GM23248 (cell line): Measurements from ENCODE around the gene ZNF334. TPM values are rescaled to one million over a fixed set of nuclear protein-coding genes. Genes with fewer than 3 reads are reported as not detected.

Experiments used
- DNase-seq: peaks from one replicate; pipeline ENCODE4 v3.0.0-alpha.2; 2015
- H2AFZ ChIP-seq: fragments of 200-600 bp; sonication (generic); 2 replicates; pipeline ENCODE4 v1.6.1; 2016; ENCODE audit warnings: antibody characterized with exemption
- H3F3A ChIP-seq: fragments of 200-600 bp; sonication (generic); 2 replicates; pipeline ENCODE4 v1.6.1; 2016; ENCODE audit warnings: mild to moderate bottlenecking, antibody characterized with exemption, mixed run types; ENCODE audit not compliant: insufficient read depth
- H3K27ac ChIP-seq: fragments of 200-600 bp; sonication (generic); 2 replicates; pipeline ENCODE4 v1.5.1; 2016; ENCODE audit warnings: mild to moderate bottlenecking
- H3K27me3 ChIP-seq: fragments of 200-600 bp; sonication (generic); replicated peaks from 2 replicates; pipeline ENCODE4 v1.6.1; 2016; ENCODE audit warnings: mild to moderate bottlenecking; ENCODE audit not compliant: insufficient read depth
- H3K36me3 ChIP-seq: fragments of 200-600 bp; sonication (generic); 2 replicates; pipeline ENCODE4 v1.6.1; 2016; ENCODE audit warnings: low read depth, mild to moderate bottlenecking
- H3K4me1 ChIP-seq: fragments of 200-600 bp; sonication (generic); 2 replicates; pipeline ENCODE4 v1.6.1; 2016; ENCODE audit warnings: mild to moderate bottlenecking; ENCODE audit not compliant: insufficient read depth
- H3K4me2 ChIP-seq: fragments of 200-600 bp; sonication (generic); one replicate; pipeline ENCODE4 v1.6.1; 2016; ENCODE audit warnings: mild to moderate bottlenecking; ENCODE audit not compliant: unreplicated experiment
- H3K4me3 ChIP-seq: fragments of 200-600 bp; sonication (generic); 2 replicates; pipeline ENCODE4 v1.5.1; 2016; ENCODE audit warnings: mild to moderate bottlenecking
- H3K79me2 ChIP-seq: fragments of 200-600 bp; sonication (generic); 2 replicates; pipeline ENCODE4 v1.6.1; 2016; ENCODE audit warnings: mild to moderate bottlenecking; ENCODE audit not compliant: insufficient read depth
- H3K9ac ChIP-seq: fragments of 200-600 bp; sonication (generic); 2 replicates; pipeline ENCODE4 v1.6.1; 2016; ENCODE audit warnings: mild to moderate bottlenecking
- H3K9me2 ChIP-seq: fragments of 200-600 bp; sonication (generic); 2 replicates; pipeline ENCODE4 v1.6.1; 2016; ENCODE audit warnings: mixed run types, mild to moderate bottlenecking, moderate library complexity; ENCODE audit not compliant: insufficient read depth
- H3K9me3 ChIP-seq: fragments of 200-600 bp; sonication (generic); one replicate; pipeline ENCODE4 v1.6.1; 2017; ENCODE audit warnings: low read depth
- H4K20me1 ChIP-seq: fragments of 200-600 bp; sonication (generic); 2 replicates; pipeline ENCODE4 v1.6.0; 2016; ENCODE audit not compliant: insufficient read depth
- EZH2 ChIP-seq: fragments of 200-600 bp; sonication (generic); IDR thresholded peaks from 2 replicates; pipeline ENCODE4 v1.6.1; 2018; ENCODE audit warnings: antibody characterized with exemption, mild to moderate bottlenecking; ENCODE audit not compliant: insufficient read depth, poor library complexity, severe bottlenecking
- EZH2phosphoT487 ChIP-seq: fragments of 200-600 bp; sonication (generic); IDR thresholded peaks from 2 replicates; pipeline ENCODE4 v1.6.1; 2018; ENCODE audit warnings: antibody characterized with exemption, moderate library complexity, mild to moderate bottlenecking, low read depth; ENCODE audit not compliant: insufficient read depth
- WGBS, 2 experiments: methylation state at CpG; one replicate each; pipeline ENCODE4 v1.1.6; 2015 to 2017; ENCODE audit warnings: low lambda C conversion rate in 2 of 2, low coverage in 1 of 2; ENCODE audit errors: missing lambda C conversion rate in 2 of 2; 5-methylcytosine and 5-hydroxymethylcytosine counted together
- in situ Hi-C: fragments of 300-500 bp; cut with MboI; formaldehyde crosslinking; loops from 2 replicates; pipeline ENCODE4 v1.15.0; 2020
- polyA plus RNA-seq: library from polyadenylated mRNA; unstranded; fragments of >200 nt; fragmentation: Nextera tagmentation; extraction: Ambion mirVana; gene quantifications from 2 replicates; pipeline ENCODE4 v1.2.1, GENCODE V29; 2016
- total RNA-seq: library from RNA; depleted of rRNA; stranded (reverse); fragments of >200 nt; shearing (Covaris generic); gene quantifications from 2 replicates; pipeline ENCODE4 v1.2.3, GENCODE V29; 2014; rRNA removed

The ZNF334 gene
- total RNA-seq (1.4 TPM in 2 replicates), polyA plus RNA-seq (1.1 and 1.2 TPM in 2 replicates)

DNA sequence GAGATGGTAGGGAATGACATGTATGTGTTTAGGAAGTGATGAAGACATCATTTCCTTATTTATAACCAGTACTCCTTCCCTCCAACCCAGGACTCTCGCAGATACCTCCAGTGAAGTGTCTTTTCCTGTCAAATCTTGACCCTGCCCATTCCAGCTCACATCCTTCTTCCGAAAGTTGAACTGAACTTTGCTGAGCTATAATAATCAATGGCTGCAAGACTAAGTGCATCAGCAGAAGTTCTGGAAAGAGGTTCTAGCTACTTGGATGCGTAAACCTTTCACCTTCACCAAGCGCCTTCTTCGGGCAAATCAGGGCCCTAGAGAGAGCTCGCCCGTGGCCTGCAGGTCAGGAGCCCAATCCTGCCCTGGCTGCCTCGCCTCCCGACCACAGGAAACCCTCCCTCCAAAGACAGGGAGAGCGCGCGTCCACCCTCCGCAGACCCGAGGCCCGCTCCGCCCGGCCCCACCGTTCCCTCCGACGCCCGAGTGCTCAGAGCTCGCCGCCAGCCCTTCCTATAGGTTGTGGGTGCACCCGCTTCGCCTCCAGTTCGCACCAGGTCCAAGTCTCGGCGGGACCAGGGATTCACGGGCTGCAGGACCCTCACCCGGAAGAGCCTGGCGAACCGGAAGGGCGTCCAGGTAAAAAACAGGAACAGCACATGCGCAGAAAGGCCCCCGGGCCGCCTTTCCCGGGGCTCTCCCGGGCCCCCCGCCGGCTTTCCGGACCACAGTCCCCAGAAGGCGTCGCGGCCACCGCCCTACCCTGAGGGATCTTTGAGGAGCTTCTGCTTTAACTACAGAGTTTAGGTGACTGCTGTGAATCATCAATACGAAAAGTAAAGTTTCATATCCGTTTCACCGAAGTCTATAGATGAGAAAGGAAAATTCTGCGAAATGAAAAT, at the start of gene ZNF334:
Gene ZNF334, minus strand, starts transcription at position 617 of the 902 bp plus-strand sequence. CDS start 1,457 bp downstream, outside the sequence.
- peak within 1 kb of the TSS; percentile 90 for H2AFZ ChIP-seq
- H3K4me1 ChIP-seq, result no peaks in the 10 kb centered on the region
- no peaks in the 10 kb centered on the region for H3K36me3 ChIP-seq
- no peaks in the 10 kb centered on the region for H3K9me3 ChIP-seq
- peak within 1 kb of the TSS; percentile 74 for H3K4me3 ChIP-seq
- H3K9me2 ChIP-seq, result no peaks in the 10 kb centered on the region
- H3K79me2 ChIP-seq, result no peaks in the 10 kb centered on the region
- in situ Hi-C loops, result no loop called here
- no peaks in the 10 kb centered on the region; the same call in 1 of the 2 replicates for H3K27me3 ChIP-seq
- DNase-seq, result peak; percentile 37
- peak within 1 kb of the TSS; percentile 72 for H3K4me2 ChIP-seq
- no peaks in the 10 kb centered on the region for H4K20me1 ChIP-seq
- H3K9ac ChIP-seq, result peak within 1 kb of the TSS; percentile 63
- TF ChIP-seq EZH2, result no peak
- no peak for TF ChIP-seq EZH2phosphoT487
- no peaks in the 10 kb centered on the region for H3F3A ChIP-seq
- 9 to 13% methylated on average over 46 to 49 of the region's 49 CpGs for WGBS, 2 experiments
- no peak within 1 kb of the TSS for H3K27ac ChIP-seq

DNA sequence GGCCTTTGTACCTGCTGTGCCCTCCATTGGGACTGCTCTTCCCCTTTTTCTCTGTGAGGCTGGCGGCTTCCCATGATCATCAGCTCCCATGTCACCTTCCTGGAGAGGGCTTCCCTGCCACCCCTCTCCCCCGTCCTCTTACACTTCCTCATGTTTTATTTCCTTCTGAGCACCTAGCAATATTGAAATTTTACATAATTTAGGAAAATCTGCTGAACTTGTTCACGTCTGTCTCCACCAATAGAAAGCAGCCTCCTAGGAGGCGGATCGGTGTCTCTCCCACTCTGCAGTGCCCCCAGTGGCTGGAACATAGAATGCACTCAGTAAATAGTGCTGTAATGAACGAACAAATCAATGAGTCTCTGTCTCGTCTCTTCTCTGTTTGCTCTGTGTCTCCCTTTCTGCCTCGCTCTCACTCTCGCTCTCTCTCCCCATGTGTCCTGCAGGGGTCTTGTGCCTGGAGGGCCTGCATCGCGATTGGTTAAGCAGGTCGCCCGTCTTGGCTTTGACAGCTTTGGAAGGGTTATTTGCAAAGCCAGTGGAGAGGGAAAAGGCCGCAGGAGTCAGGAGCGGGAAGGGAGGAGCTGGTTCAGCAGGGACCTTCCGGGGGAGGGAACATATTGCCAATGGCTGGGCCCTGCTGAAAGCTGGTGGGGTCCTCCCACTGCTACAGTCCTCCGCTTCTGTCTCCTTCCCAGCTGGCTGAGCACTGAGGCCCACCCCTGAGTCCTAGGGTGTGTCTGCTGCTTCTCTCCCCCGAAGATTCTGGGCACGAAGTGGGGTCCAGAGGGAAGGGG, 49.2 kb upstream of the ZNF334 start:
- no peak for TF ChIP-seq EZH2phosphoT487
- no peak for TF ChIP-seq EZH2
- no peaks in the 10 kb centered on the region for H3K79me2 ChIP-seq
- H2AFZ ChIP-seq, result peak overlapping the region; percentile 92
- H3K4me2 ChIP-seq, result peak overlapping the region; percentile 91
- H3K27me3 ChIP-seq, result no peaks in the 10 kb centered on the region
- no peaks in the 10 kb centered on the region for H3K9me3 ChIP-seq
- peaks cover 7% of the 10 kb centered on the region for H3K4me1 ChIP-seq
- no peaks in the 10 kb centered on the region for H3K36me3 ChIP-seq
- 3 to 4% methylated on average over 19 of the region's 19 CpGs for WGBS, 2 experiments
- in situ Hi-C loops, result no loop called here
- H3K9ac ChIP-seq, result peak overlapping the region; percentile 46
- H3K27ac ChIP-seq, result no peak overlapping the region
- H3F3A ChIP-seq, result peaks cover 12% of the 10 kb centered on the region
- H4K20me1 ChIP-seq, result no peaks in the 10 kb centered on the region
- peak overlapping the region; percentile 68 for H3K4me3 ChIP-seq
- DNase-seq, result peak; percentile 75
- H3K9me2 ChIP-seq, result no peaks in the 10 kb centered on the region

DNA sequence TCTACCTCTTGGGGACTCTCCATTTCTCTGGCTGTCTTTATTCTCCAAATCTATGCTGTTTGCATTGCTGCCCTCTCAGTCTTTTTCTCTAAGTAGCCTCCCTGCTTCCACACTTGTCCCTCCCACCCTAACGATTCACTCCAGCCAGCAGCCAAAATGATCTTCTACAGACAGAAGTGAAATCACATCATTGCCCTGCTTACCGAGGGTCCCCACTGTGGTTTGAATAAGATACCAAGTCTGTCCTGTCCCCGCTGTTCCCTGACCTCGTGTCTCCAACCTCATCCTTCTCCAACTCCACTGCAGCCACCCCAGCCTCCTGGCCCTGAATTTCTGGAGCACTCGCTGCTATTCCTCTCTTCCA, 48.6 kb upstream of the ZNF334 start:
- Histone ChIP-seq H3K4me2 (peak overlapping the region; percentile 91), H2AFZ (peak overlapping the region; percentile 92)

DNA sequence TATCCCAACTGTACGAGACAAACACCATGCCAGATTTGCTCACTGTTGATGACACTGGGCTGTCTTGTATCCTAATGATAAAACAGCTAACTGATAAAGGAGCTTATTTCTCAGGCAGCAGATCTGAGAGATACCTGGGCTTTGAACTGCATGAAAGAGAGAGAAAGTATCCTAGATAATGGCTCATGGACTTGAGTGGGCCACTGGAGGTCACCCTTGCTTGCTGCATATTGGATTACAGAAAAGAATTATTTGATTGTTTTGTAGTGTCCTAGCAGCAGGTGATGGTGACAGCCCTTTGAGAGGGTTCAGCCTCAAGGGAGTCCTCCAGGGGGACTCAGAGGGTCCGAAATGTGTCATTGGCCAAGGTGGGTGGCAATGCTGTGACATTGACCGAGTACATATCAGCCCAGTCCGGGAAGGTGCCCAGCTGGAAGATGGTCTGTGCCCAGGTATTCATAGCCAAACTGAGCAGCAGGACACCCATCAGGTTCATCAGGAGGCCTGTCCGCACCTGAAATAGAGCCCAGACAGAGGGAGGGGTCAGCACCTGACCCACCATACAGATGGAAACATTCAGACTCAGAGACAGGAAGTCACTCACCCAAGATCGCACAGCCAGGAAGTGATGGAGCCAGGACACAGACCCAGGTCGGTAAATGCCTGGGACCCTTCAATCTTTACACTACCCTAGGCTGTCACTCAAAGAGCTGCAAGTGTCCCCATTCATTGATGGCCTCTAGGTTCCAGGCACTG, 46.5 kb upstream of the ZNF334 start:
- in situ Hi-C loops, result no loop called here

More for the DNA sequence above, 48.6 kb upstream of the ZNF334 start:
- no peaks in the 10 kb centered on the region for H3K36me3 ChIP-seq
- H3K27ac ChIP-seq, result no peak overlapping the region
- in situ Hi-C loops, result no loop called here
- no peaks in the 10 kb centered on the region for H3K9me3 ChIP-seq
- 41 to 43% methylated on average over 5 of the region's 5 CpGs for WGBS, 2 experiments
- peak overlapping the region; percentile 68 for H3K4me3 ChIP-seq
- no peaks in the 10 kb centered on the region for H3K9me2 ChIP-seq
- TF ChIP-seq EZH2phosphoT487, result no peak
- no peak for TF ChIP-seq EZH2
- H3K4me1 ChIP-seq, result peaks cover 9% of the 10 kb centered on the region
- no peaks in the 10 kb centered on the region for H4K20me1 ChIP-seq
- no peak for DNase-seq
- H3F3A ChIP-seq, result peaks cover 16% of the 10 kb centered on the region
- no peak overlapping the region for H3K9ac ChIP-seq
- no peaks in the 10 kb centered on the region for H3K79me2 ChIP-seq
- no peaks in the 10 kb centered on the region for H3K27me3 ChIP-seq

More for the DNA sequence above, 46.5 kb upstream of the ZNF334 start:
- WGBS, 2 experiments, result 76 to 85% methylated on average over 7 of the region's 7 CpGs
- no peaks in the 10 kb centered on the region for H3K9me2 ChIP-seq
- H3K9me3 ChIP-seq, result no peaks in the 10 kb centered on the region
- no peaks in the 10 kb centered on the region for H3K79me2 ChIP-seq
- no peak overlapping the region for H3K9ac ChIP-seq
- no peak overlapping the region for H2AFZ ChIP-seq
- H3K4me1 ChIP-seq, result peaks cover 9% of the 10 kb centered on the region
- H3K27ac ChIP-seq, result no peak overlapping the region
- no peak overlapping the region for H3K4me3 ChIP-seq
- no peaks in the 10 kb centered on the region for H3K27me3 ChIP-seq
- DNase-seq, result no peak
- H3K36me3 ChIP-seq, result no peaks in the 10 kb centered on the region
- H3K4me2 ChIP-seq, result no peak overlapping the region
- no peak for TF ChIP-seq EZH2
- no peak for TF ChIP-seq EZH2phosphoT487
- peaks cover 16% of the 10 kb centered on the region for H3F3A ChIP-seq
- H4K20me1 ChIP-seq, result no peaks in the 10 kb centered on the region
